ENCODE measurements around the gene UBE2E2. TPM values are rescaled to one million over a fixed set of nuclear protein-coding genes. Genes with fewer than 3 reads are reported as not detected.

UBE2E2 gene
- total RNA-seq, 2 experiments from 2014 or later: 16.5 to 23.2 TPM

DNA sequence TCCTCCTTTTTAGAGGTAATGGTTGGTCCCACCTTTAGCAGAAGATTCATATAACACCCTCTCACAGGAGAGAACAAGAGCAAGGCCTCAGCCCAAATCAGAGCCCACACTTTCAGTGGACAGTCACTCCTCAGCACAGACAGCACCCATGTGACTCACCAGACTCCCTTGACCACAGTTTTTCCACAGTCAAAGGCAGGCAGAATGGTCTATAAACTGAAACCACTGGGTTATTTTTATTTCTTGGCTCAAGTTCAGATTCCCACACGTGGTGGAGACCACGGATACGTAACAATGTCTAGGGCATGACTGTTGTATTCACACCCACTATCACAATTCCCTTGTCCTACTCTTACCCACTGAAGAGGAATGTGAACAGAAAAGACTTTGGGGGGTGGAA, 364.8 kb downstream of the UBE2E2 start:
- ChIA-PET POLR2A (no interaction called here), CTCF (no interaction called here)
- no peaks in the 10 kb centered on the region for H3K27me3 Mint-ChIP-seq
- ATAC-seq (no peak), DNase-seq (no peak)
- H3K9me3 Mint-ChIP-seq: no peaks in the 10 kb centered on the region
- TF ChIP-seq, protein P1, sequence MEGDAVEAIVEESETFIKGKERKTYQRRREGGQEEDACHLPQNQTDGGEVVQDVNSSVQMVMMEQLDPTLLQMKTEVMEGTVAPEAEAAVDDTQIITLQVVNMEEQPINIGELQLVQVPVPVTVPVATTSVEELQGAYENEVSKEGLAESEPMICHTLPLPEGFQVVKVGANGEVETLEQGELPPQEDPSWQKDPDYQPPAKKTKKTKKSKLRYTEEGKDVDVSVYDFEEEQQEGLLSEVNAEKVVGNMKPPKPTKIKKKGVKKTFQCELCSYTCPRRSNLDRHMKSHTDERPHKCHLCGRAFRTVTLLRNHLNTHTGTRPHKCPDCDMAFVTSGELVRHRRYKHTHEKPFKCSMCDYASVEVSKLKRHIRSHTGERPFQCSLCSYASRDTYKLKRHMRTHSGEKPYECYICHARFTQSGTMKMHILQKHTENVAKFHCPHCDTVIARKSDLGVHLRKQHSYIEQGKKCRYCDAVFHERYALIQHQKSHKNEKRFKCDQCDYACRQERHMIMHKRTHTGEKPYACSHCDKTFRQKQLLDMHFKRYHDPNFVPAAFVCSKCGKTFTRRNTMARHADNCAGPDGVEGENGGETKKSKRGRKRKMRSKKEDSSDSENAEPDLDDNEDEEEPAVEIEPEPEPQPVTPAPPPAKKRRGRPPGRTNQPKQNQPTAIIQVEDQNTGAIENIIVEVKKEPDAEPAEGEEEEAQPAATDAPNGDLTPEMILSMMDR (IDR thresholded peaks at IDR 0.05): no peak
- intact Hi-C loops (cut with micrococcal nuclease): no loop called here
- no peak overlapping the region for H3K4me3 Mint-ChIP-seq
- H3K4me1 Mint-ChIP-seq (ENCODE audit: low read depth): no peaks in the 10 kb centered on the region
- no peak overlapping the region for H3K27ac Mint-ChIP-seq
- peaks cover 3% of the 10 kb centered on the region for H3K36me3 Mint-ChIP-seq (ENCODE audit: low read depth)

DNA sequence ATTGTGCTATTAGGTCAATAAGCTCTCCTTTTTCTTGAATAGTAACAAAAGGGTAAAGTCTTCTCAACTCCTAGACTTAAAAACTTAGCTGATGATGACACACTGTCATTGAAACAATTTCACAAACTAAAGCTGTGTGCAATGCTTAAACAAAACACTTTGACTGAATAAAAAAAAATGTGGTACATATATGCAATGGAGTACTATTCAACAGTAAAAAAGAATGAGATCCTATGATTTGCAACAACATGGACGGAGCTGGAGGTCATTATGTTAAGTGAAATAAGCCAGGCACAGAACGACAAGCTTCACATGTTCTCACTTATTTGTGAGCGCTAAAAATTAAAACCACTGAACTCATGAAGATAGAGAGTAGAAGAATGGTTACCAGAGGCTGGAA, 370.7 kb downstream of the UBE2E2 start:
- no peak overlapping the region for H3K27ac Mint-ChIP-seq
- H3K36me3 Mint-ChIP-seq (ENCODE audit: low read depth): peaks cover 3% of the 10 kb centered on the region
- no peak for ATAC-seq
- TF ChIP-seq, protein P1 (IDR thresholded peaks at IDR 0.05): no peak
- H3K4me3 Mint-ChIP-seq: no peak overlapping the region
- no peak for DNase-seq
- H3K27me3 Mint-ChIP-seq: no peaks in the 10 kb centered on the region
- POLR2A ChIA-PET: no interaction called here
- CTCF ChIA-PET: interaction anchor here (0.7 kb wide), 1 partner anchor 9 kb away, joined by 3 read pairs; no protein-coding TSS in a partner anchor
- no peaks in the 10 kb centered on the region for H3K4me1 Mint-ChIP-seq (ENCODE audit: low read depth)
- no peaks in the 10 kb centered on the region for H3K9me3 Mint-ChIP-seq
- intact Hi-C loops (cut with micrococcal nuclease): no loop called here

DNA sequence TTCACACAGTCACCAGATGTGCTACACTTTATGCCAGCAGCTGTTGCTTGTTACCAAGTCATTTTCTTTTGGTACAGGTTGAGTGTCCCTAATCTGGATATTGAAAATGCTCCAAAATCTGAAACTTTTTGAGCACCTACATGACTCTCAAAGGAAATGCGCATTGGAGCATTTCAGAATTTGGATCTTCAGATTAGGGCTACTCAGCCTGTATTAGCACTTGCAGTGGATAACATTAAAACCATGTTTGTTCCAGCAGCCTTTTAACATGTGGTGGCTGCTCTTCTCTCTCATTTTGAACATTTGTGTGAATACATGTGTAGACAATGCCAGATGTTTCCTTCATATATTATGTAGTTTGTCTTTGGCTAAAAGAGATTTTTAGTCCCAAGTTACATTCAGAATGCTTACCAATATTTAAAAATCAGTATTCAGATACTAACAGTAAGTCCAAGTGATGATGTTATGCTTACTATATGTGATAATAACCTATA, 371.7 kb downstream of the UBE2E2 start:
- CTCF ChIA-PET: no interaction called here
- DNase-seq: no peak
- TF ChIP-seq, protein P1 (IDR thresholded peaks at IDR 0.05): no peak
- POLR2A ChIA-PET: no interaction called here
- Mint-ChIP-seq H3K36me3 (ENCODE audit: low read depth) (peaks cover 3% of the 10 kb centered on the region), H3K9me3 (no peaks in the 10 kb centered on the region), H3K27ac (no peak overlapping the region), H3K4me1 (ENCODE audit: low read depth) (no peaks in the 10 kb centered on the region), H3K27me3 (no peaks in the 10 kb centered on the region), H3K4me3 (no peak overlapping the region)
- intact Hi-C loops (cut with micrococcal nuclease): no loop called here
- no peak for ATAC-seq

DNA sequence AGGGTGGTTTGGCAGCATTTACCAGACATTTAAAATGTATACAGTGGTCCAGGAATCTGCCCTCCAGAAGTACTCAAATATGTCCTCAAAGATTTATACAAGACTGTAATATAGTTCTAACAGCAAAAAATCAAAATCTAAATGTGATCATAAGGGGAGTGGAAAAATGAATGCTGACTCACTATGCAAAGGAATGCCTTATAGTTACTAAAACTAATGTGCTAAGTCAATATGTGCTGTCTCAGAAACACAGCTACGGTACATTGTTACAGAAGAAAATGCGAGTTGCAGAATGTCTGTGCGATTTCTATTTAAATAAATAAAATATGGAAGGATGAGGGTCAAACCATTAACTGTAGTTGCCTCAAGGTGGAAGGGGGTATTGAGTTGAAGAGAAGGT, 372.6 kb downstream of the UBE2E2 start:
- Mint-ChIP-seq H3K4me1 (ENCODE audit: low read depth) (no peaks in the 10 kb centered on the region), H3K36me3 (ENCODE audit: low read depth) (peaks cover 3% of the 10 kb centered on the region), H3K4me3 (no peak overlapping the region), H3K27me3 (no peaks in the 10 kb centered on the region), H3K27ac (no peak overlapping the region), H3K9me3 (no peaks in the 10 kb centered on the region)
- ATAC-seq (no peak), DNase-seq (no peak)
- TF ChIP-seq, protein P1 (IDR thresholded peaks at IDR 0.05): no peak
- CTCF ChIA-PET: no interaction called here
- POLR2A ChIA-PET: no interaction called here
- intact Hi-C loops (cut with micrococcal nuclease): no loop called here

DNA sequence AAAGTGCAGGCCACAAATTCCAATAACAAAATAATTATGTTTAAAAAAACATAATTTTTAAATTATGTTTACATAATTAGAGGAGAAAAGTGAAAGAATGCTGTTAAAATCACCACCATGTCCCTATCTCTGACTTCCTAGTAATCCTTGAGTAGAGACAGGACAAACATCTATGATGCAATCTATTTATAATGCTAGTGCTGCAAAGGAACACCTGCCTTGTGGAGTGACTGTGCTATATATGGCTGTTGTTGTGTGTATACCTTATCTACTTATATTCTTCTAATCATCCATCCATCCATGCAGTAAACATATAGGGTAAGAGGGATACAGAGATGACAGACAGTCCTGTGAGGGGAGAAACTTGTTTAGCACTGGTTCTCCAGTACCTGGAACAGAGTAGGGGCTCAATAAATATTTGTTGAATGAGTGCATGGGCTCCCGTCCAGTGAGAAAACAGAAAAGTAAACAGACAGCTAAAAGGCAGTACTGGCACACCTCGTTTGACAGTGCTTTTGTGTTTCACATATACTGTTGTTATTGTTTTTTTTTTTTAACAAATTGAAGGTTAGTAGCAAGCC, 373.3 kb downstream of the UBE2E2 start:
- no peak for ATAC-seq
- no peaks in the 10 kb centered on the region for H3K9me3 Mint-ChIP-seq
- CTCF ChIA-PET: no interaction called here
- POLR2A ChIA-PET: no interaction called here
- H3K27me3 Mint-ChIP-seq: no peaks in the 10 kb centered on the region
- no peaks in the 10 kb centered on the region for H3K4me1 Mint-ChIP-seq (ENCODE audit: low read depth)
- H3K4me3 Mint-ChIP-seq: no peak overlapping the region
- intact Hi-C loops (cut with micrococcal nuclease): no loop called here
- TF ChIP-seq, protein P1 (IDR thresholded peaks at IDR 0.05): no peak
- no peak overlapping the region for H3K27ac Mint-ChIP-seq
- no peak for DNase-seq
- H3K36me3 Mint-ChIP-seq (ENCODE audit: low read depth): peaks cover 3% of the 10 kb centered on the region
